ENCODE results near the gene RALGPS2.

- TF ChIP-seq CTCF (IDR thresholded peaks at IDR 0.05; ENCODE audit: low read depth, low read length) (no peak), POLR2A (IDR thresholded peaks at IDR 0.05; ENCODE audit: extremely low read depth, insufficient read length) (no peak)
Measured at GRCh38 chr1:178738780-178739179, 13.7 kb downstream of the RALGPS2 start.

All from NB4 (cell line).